WI38 (cell line): ENCODE measurements around the gene KIF21B.

Source experiments
- H3K4me3 ChIP-seq: 2 replicates; pipeline ENCODE4 v1.5.1; 2011; ENCODE audit warnings: low read depth, mild to moderate bottlenecking, control low read depth, low read length
- CTCF ChIP-seq: IDR thresholded peaks from 2 replicates; pipeline ENCODE4 v1.5.1; 2012; ENCODE audit warnings: low read depth, mild to moderate bottlenecking, control low read depth, low read length

KIF21B gene

GRCh38 chr1:201048521-201048920, 25.0 kb upstream of the KIF21B start:
- no peak for TF ChIP-seq CTCF
- no peak overlapping the region for H3K4me3 ChIP-seq

- TF ChIP-seq CTCF, result no peak
Measured at GRCh38 chr1:201044119-201044518, 20.6 kb upstream of the KIF21B start.

GRCh38 chr1:201042779-201043461, 19.4 kb upstream of the KIF21B start:
- H3K4me3 ChIP-seq, result no peak overlapping the region
- TF ChIP-seq CTCF, result peak; percentile 90

More at GRCh38 chr1:201044119-201044518, 20.6 kb upstream of the KIF21B start:
- H3K4me3 ChIP-seq, result no peak overlapping the region

- no peak for TF ChIP-seq CTCF
- H3K4me3 ChIP-seq, result no peak overlapping the region
Measured at GRCh38 chr1:201041011-201041410, 17.5 kb upstream of the KIF21B start.

- H3K4me3 ChIP-seq, result no peak overlapping the region
- no peak for TF ChIP-seq CTCF
Measured at GRCh38 chr1:201039876-201040275, 16.4 kb upstream of the KIF21B start.

- no peak for TF ChIP-seq CTCF
- no peak overlapping the region for H3K4me3 ChIP-seq
Measured at GRCh38 chr1:201039418-201039817, 15.9 kb upstream of the KIF21B start.

GRCh38 chr1:201038186-201038876, 14.8 kb upstream of the KIF21B start:
- H3K4me3 ChIP-seq, result no peak overlapping the region
- no peak for TF ChIP-seq CTCF
